ENCODE results near the gene SRSF4. TPM values are rescaled to one million over a fixed set of nuclear protein-coding genes. Genes with fewer than 3 reads are reported as not detected.
A peak's percentile ranks its signal among the peaks of the same experiment; 100 is the strongest.

The SRSF4 gene
- total and polyA plus RNA-seq, 9 of the 15 experiments (the other 6 are each of a cell fraction or from before 2014, with no cell fraction given): 15.9 to 132 (median 82.0) TPM

DNA sequence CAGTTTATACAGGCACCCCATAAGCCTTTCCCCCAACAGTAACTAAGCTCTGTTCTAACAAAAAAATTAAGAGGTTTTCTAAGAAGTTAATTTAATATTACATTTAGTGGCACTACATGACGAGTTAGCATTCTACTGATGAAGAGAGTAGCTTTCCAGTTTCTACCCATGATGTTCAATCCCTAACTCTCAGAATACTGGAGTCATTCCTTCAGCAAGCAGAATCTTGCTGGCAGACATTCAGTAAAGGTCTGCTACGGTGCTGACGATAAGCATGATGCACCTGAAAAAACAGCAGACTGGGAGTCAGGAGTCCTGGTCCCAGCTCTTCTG is 24.5 kb downstream of the SRSF4 start (continued):
- TF ChIP-seq CXXC5 (CRISPR knock-in tag; IDR thresholded peaks at IDR 0.05): no peak
- TF ChIP-seq ZNF274 (IDR thresholded peaks at IDR 0.05; ENCODE audit: borderline replicate concordance, low read depth, low read length): peak; percentile 27; the same call in 1 of the 2 replicates
- 0 out of 2 replicates have a peak, but pooled peaks have one; percentile 45 for TF ChIP-seq ZNF583 (CRISPR knock-in tag; IDR thresholded peaks at IDR 0.05)
- TF ChIP-seq ILK (tag; IDR thresholded peaks at IDR 0.05; ENCODE audit: borderline replicate concordance, low read depth): no peak
- TF ChIP-seq HNRNPK (IDR thresholded peaks at IDR 0.05; ENCODE audit: low read depth, low read length, poor library complexity, severe bottlenecking): no peak
- no peak for TF ChIP-seq NR2F6 (CRISPR knock-in tag; IDR thresholded peaks at IDR 0.05)
- no peak for TF ChIP-seq PTBP1 (IDR thresholded peaks at IDR 0.05; ENCODE audit: low read depth, low read length)
- TF ChIP-seq DPF2 (IDR thresholded peaks at IDR 0.05): no peak
- TF ChIP-seq MXI1 (IDR thresholded peaks at IDR 0.05; ENCODE audit: low read depth, low read length): no peak
- no peak for TF ChIP-seq ZNF124 (CRISPR knock-in tag; IDR thresholded peaks at IDR 0.05)
- TF ChIP-seq ZNF311 (CRISPR knock-in tag; IDR thresholded peaks at IDR 0.05): 0 out of 2 replicates have a peak, but pooled peaks have one; percentile 30
- no peak for TF ChIP-seq GABPB2 (CRISPR knock-in tag; conservative IDR thresholded peaks at IDR 0.05)
- TF ChIP-seq, protein P1, sequence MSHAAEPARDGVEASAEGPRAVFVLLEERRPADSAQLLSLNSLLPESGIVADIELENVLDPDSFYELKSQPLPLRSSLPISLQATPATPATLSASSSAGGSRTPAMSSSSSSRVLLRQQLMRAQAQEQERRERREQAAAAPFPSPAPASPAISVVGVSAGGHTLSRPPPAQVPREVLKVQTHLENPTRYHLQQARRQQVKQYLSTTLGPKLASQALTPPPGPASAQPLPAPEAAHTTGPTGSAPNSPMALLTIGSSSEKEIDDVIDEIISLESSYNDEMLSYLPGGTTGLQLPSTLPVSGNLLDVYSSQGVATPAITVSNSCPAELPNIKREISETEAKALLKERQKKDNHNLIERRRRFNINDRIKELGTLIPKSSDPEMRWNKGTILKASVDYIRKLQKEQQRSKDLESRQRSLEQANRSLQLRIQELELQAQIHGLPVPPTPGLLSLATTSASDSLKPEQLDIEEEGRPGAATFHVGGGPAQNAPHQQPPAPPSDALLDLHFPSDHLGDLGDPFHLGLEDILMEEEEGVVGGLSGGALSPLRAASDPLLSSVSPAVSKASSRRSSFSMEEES (CRISPR knock-in tag; IDR thresholded peaks at IDR 0.05): no peak
- no peak for TF ChIP-seq TEAD2 (tag; IDR thresholded peaks at IDR 0.05)
- TF ChIP-seq NCOA6 (IDR thresholded peaks at IDR 0.05): no peak
- TF ChIP-seq, protein P2, sequence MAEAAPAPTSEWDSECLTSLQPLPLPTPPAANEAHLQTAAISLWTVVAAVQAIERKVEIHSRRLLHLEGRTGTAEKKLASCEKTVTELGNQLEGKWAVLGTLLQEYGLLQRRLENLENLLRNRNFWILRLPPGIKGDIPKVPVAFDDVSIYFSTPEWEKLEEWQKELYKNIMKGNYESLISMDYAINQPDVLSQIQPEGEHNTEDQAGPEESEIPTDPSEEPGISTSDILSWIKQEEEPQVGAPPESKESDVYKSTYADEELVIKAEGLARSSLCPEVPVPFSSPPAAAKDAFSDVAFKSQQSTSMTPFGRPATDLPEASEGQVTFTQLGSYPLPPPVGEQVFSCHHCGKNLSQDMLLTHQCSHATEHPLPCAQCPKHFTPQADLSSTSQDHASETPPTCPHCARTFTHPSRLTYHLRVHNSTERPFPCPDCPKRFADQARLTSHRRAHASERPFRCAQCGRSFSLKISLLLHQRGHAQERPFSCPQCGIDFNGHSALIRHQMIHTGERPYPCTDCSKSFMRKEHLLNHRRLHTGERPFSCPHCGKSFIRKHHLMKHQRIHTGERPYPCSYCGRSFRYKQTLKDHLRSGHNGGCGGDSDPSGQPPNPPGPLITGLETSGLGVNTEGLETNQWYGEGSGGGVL (CRISPR knock-in tag; IDR thresholded peaks at IDR 0.05): no peak
- no peak for TF ChIP-seq BDP1 (IDR thresholded peaks at IDR 0.05; ENCODE audit: insufficient read depth, insufficient read length)
- TF ChIP-seq, protein P3, sequence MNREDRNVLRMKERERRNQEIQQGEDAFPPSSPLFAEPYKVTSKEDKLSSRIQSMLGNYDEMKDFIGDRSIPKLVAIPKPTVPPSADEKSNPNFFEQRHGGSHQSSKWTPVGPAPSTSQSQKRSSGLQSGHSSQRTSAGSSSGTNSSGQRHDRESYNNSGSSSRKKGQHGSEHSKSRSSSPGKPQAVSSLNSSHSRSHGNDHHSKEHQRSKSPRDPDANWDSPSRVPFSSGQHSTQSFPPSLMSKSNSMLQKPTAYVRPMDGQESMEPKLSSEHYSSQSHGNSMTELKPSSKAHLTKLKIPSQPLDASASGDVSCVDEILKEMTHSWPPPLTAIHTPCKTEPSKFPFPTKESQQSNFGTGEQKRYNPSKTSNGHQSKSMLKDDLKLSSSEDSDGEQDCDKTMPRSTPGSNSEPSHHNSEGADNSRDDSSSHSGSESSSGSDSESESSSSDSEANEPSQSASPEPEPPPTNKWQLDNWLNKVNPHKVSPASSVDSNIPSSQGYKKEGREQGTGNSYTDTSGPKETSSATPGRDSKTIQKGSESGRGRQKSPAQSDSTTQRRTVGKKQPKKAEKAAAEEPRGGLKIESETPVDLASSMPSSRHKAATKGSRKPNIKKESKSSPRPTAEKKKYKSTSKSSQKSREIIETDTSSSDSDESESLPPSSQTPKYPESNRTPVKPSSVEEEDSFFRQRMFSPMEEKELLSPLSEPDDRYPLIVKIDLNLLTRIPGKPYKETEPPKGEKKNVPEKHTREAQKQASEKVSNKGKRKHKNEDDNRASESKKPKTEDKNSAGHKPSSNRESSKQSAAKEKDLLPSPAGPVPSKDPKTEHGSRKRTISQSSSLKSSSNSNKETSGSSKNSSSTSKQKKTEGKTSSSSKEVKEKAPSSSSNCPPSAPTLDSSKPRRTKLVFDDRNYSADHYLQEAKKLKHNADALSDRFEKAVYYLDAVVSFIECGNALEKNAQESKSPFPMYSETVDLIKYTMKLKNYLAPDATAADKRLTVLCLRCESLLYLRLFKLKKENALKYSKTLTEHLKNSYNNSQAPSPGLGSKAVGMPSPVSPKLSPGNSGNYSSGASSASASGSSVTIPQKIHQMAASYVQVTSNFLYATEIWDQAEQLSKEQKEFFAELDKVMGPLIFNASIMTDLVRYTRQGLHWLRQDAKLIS (CRISPR knock-in tag; IDR thresholded peaks at IDR 0.05): peak; percentile 13
- no peak for TF ChIP-seq TBP (optimal IDR thresholded peaks at IDR 0.05; ENCODE audit: low read depth, low read length)
- no peak for TF ChIP-seq SMARCB1 (IDR thresholded peaks at IDR 0.05; ENCODE audit: insufficient read length, low read depth)
- no peak for TF ChIP-seq POLR2AphosphoS5 (IDR thresholded peaks at IDR 0.05; ENCODE audit: control insufficient read depth, insufficient read depth, low read depth, low read length)
- no peak for TF ChIP-seq PHF8 (IDR thresholded peaks at IDR 0.05; ENCODE audit: borderline replicate concordance, low read length)
- no peak for TF ChIP-seq CEBPB (tag; IDR thresholded peaks at IDR 0.05)
- no peak for TF ChIP-seq ZNF707 (CRISPR knock-in tag; conservative IDR thresholded peaks at IDR 0.05)

All from K562 (cell line).